ENCODE measurements around the gene FILIP1.

Gene FILIP1

GRCh38 chr6:75431379-75431778 lies 62.2 kb downstream of the FILIP1 start:
- no peak for TF ChIP-seq CTCF (IDR thresholded peaks at IDR 0.05; ENCODE audit: low read depth, low read length, missing control alignments)
- no peak overlapping the region for H3K4me3 ChIP-seq (ENCODE audit: low read depth, low read length)
- no peak for DNase-seq (ENCODE audit: low read depth)

GRCh38 chr6:75430631-75431325 lies 62.8 kb downstream of the FILIP1 start:
- H3K4me3 ChIP-seq (ENCODE audit: low read depth, low read length) = no peak overlapping the region
- DNase-seq (ENCODE audit: low read depth) = no peak
- no peak for TF ChIP-seq CTCF (IDR thresholded peaks at IDR 0.05; ENCODE audit: low read depth, low read length, missing control alignments)

GRCh38 chr6:75429061-75429703 lies 64.4 kb downstream of the FILIP1 start:
- no peak for DNase-seq (ENCODE audit: low read depth)
- no peak for TF ChIP-seq CTCF (IDR thresholded peaks at IDR 0.05; ENCODE audit: low read depth, low read length, missing control alignments)
- H3K4me3 ChIP-seq (ENCODE audit: low read depth, low read length) = no peak overlapping the region

GRCh38 chr6:75428204-75428603 lies 65.4 kb downstream of the FILIP1 start:
- no peak for TF ChIP-seq CTCF (IDR thresholded peaks at IDR 0.05; ENCODE audit: low read depth, low read length, missing control alignments)
- H3K4me3 ChIP-seq (ENCODE audit: low read depth, low read length) = no peak overlapping the region
- DNase-seq (ENCODE audit: low read depth) = no peak

- TF ChIP-seq CTCF (IDR thresholded peaks at IDR 0.05; ENCODE audit: low read depth, low read length, missing control alignments) = no peak
- no peak overlapping the region for H3K4me3 ChIP-seq (ENCODE audit: low read depth, low read length)
- DNase-seq (ENCODE audit: low read depth) = no peak
Observed at GRCh38 chr6:75427329-75427728, 66.3 kb downstream of the FILIP1 start.

- TF ChIP-seq CTCF (IDR thresholded peaks at IDR 0.05; ENCODE audit: low read depth, low read length, missing control alignments) = no peak
- DNase-seq (ENCODE audit: low read depth) = no peak
- no peak overlapping the region for H3K4me3 ChIP-seq (ENCODE audit: low read depth, low read length)
Observed at GRCh38 chr6:75424618-75425548, 68.7 kb downstream of the FILIP1 start.

All from GM12864 (cell line).